Measurements from ENCODE around the gene SLC26A4.

Gene SLC26A4

GRCh38 chr7:107666790-107667189 is 6.2 kb downstream of the SLC26A4 start:
- no peak for DNase-seq (ENCODE audit: low read depth in 1 of 2, low spot score in 1 of 2)
- no peak for TF ChIP-seq JUND (IDR thresholded peaks at IDR 0.05; ENCODE audit: low read depth)
- in situ Hi-C loops (cut with HindIII; ENCODE audit: low pct_unique_long_range_greater_than_20kb, low sequenced_read_pairs), result no loop called here

GRCh38 chr7:107667341-107667740 is 6.7 kb downstream of the SLC26A4 start:
- in situ Hi-C loops (cut with HindIII; ENCODE audit: low pct_unique_long_range_greater_than_20kb, low sequenced_read_pairs), result no loop called here

DNA sequence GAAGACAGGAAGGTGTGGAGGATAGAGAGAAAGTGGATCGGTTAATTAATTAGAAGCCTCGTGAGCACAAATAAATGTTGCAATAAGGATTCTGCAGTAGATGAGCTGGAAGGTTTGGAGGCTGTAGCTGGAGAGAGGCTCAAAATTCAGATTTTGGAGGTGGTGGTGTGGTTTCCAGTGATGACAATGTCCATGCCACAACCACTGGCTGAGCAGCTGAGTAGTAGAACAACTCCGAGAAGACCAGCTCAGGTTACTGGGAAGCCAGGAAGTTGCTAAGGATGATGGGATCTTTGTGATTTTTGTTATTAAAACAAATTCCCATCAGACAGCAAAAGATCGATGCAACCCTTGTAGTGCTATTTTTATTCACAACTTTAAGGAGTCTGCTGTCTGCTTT is 7.7 kb downstream of the SLC26A4 start:
- no peak for TF ChIP-seq JUND (IDR thresholded peaks at IDR 0.05; ENCODE audit: low read depth)
- DNase-seq (ENCODE audit: low read depth in 1 of 2, low spot score in 1 of 2), result no peak
- in situ Hi-C loops (cut with HindIII; ENCODE audit: low pct_unique_long_range_greater_than_20kb, low sequenced_read_pairs), result no loop called here

More at GRCh38 chr7:107667341-107667740, 6.7 kb downstream of the SLC26A4 start:
- no peak for DNase-seq (ENCODE audit: low read depth in 1 of 2, low spot score in 1 of 2)
- no peak for TF ChIP-seq JUND (IDR thresholded peaks at IDR 0.05; ENCODE audit: low read depth)

- in situ Hi-C loops (cut with HindIII; ENCODE audit: low pct_unique_long_range_greater_than_20kb, low sequenced_read_pairs), result no loop called here
- no peak for TF ChIP-seq JUND (IDR thresholded peaks at IDR 0.05; ENCODE audit: low read depth)
- no peak for DNase-seq (ENCODE audit: low read depth in 1 of 2, low spot score in 1 of 2)
Measured at GRCh38 chr7:107672183-107672582, 11.6 kb downstream of the SLC26A4 start.

GRCh38 chr7:107676249-107676648 is 15.6 kb downstream of the SLC26A4 start:
- no peak for TF ChIP-seq JUND (IDR thresholded peaks at IDR 0.05; ENCODE audit: low read depth)
- in situ Hi-C loops (cut with HindIII; ENCODE audit: low pct_unique_long_range_greater_than_20kb, low sequenced_read_pairs), result no loop called here
- no peak for DNase-seq (ENCODE audit: low read depth in 1 of 2, low spot score in 1 of 2)

- TF ChIP-seq JUND (IDR thresholded peaks at IDR 0.05; ENCODE audit: low read depth), result no peak
- in situ Hi-C loops (cut with HindIII; ENCODE audit: low pct_unique_long_range_greater_than_20kb, low sequenced_read_pairs), result no loop called here
- no peak for DNase-seq (ENCODE audit: low read depth in 1 of 2, low spot score in 1 of 2)
Measured at GRCh38 chr7:107678110-107678753, 17.6 kb downstream of the SLC26A4 start.

GRCh38 chr7:107680478-107680877 is 19.9 kb downstream of the SLC26A4 start:
- in situ Hi-C loops (cut with HindIII; ENCODE audit: low pct_unique_long_range_greater_than_20kb, low sequenced_read_pairs), result no loop called here
- DNase-seq (ENCODE audit: low read depth in 1 of 2, low spot score in 1 of 2), result no peak
- no peak for TF ChIP-seq JUND (IDR thresholded peaks at IDR 0.05; ENCODE audit: low read depth)

DNA sequence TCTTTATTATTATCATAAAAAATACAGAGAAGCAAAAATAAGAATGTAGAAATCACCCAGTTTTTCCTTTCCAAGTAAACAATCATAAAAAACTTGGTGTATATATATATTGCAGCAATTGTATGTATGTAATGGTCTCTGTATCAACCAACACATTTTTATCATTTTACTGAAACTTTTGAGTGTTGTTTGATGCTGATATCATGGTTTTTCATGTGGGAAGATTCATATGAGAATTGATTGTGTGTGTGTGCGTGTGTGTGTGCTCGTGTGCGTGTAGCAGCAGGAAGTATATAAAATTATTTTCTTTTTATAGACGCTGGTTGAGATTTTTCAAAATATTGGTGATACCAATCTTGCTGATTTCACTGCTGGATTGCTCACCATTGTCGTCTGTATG is 22.3 kb downstream of the SLC26A4 start:
- no peak for DNase-seq (ENCODE audit: low read depth in 1 of 2, low spot score in 1 of 2)

GRCh38 chr7:107684287-107684686 is 23.7 kb downstream of the SLC26A4 start:
- TF ChIP-seq JUND (IDR thresholded peaks at IDR 0.05; ENCODE audit: low read depth), result no peak
- no peak for DNase-seq (ENCODE audit: low read depth in 1 of 2, low spot score in 1 of 2)
- in situ Hi-C loops (cut with HindIII; ENCODE audit: low pct_unique_long_range_greater_than_20kb, low sequenced_read_pairs), result no loop called here

More for the DNA sequence above, 22.3 kb downstream of the SLC26A4 start:
- TF ChIP-seq JUND (IDR thresholded peaks at IDR 0.05; ENCODE audit: low read depth), result no peak
- in situ Hi-C loops (cut with HindIII; ENCODE audit: low pct_unique_long_range_greater_than_20kb, low sequenced_read_pairs), result no loop called here

DNA sequence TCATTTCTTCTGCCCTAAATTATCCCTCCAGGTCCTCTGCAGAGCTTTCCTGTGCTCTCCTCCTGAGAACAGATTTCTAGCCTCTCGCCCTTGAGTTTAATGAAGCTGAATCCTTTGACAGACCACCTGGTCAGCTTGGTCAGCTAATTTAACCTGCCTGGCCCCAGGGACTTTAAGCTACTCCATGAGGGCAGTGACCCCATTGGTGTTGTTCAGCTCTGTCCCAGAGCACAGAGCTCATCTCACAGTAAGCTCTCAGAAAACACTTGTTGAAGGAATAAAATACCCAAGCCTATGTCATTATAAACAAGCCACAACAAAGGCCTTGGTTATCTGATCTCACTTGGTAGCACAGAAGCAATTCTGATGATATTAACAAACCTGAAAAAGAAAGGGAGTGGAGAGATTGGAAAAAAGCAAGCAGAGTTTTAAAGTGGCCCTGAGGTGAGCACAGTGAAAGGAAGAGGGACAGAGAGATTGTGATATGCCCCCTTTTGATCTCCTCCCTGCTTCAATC is 24.4 kb downstream of the SLC26A4 start:
- DNase-seq (ENCODE audit: low read depth in 1 of 2, low spot score in 1 of 2), result no peak
- TF ChIP-seq JUND (IDR thresholded peaks at IDR 0.05; ENCODE audit: low read depth), result no peak
- in situ Hi-C loops (cut with HindIII; ENCODE audit: low pct_unique_long_range_greater_than_20kb, low sequenced_read_pairs), result no loop called here

DNA sequence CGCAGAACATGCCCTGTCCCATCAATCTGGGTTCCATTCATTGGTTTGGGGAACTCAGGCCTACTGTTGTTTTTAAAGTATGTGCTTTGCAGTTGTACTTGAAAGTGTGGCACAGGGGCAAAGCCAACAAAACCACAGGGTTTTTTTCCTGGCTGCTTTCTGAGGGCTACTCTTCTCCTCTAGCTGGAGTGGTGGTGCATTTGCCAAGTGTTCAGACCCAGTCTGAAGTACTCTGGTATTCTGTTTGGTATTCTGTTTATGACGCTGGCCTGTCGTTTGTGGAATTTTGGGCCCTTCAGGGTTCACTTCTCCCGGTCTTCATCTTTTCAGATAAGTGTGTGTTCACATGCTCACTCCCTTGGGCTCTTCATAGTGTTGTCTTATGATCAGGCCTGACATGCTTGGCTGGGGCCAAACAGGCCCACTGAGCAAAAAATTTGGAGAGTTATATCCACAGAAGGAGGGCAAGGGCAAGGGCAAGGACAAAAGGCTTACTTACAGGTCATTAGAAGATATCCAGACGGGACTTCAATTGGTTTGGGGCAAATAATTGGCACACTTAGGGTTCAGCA is 26.3 kb downstream of the SLC26A4 start:
- no peak for TF ChIP-seq JUND (IDR thresholded peaks at IDR 0.05; ENCODE audit: low read depth)
- no peak for DNase-seq (ENCODE audit: low read depth in 1 of 2, low spot score in 1 of 2)
- in situ Hi-C loops (cut with HindIII; ENCODE audit: low pct_unique_long_range_greater_than_20kb, low sequenced_read_pairs), result no loop called here

GRCh38 chr7:107687656-107688055 is 27.0 kb downstream of the SLC26A4 start:
- in situ Hi-C loops (cut with HindIII; ENCODE audit: low pct_unique_long_range_greater_than_20kb, low sequenced_read_pairs), result no loop called here
- no peak for DNase-seq (ENCODE audit: low read depth in 1 of 2, low spot score in 1 of 2)

DNA sequence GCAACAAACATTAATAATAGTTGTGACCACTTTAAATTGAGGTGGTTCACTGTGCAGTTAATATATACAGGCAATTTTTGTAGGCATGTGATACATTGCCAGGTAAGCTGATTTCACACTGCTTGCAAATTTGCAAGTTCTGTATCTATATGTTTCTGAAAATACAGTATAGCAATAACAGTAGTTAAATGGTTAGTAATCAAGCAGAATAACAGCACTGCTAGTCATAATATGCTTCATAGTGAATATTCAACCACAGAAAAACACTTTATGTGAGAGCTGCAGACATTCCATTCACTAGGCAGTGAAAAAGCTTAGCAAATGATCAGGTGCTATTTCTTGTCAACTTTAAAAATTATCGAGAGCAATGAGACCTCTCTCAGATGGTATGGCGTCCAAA is 28.9 kb downstream of the SLC26A4 start:
- TF ChIP-seq JUND (IDR thresholded peaks at IDR 0.05; ENCODE audit: low read depth), result no peak
- in situ Hi-C loops (cut with HindIII; ENCODE audit: low pct_unique_long_range_greater_than_20kb, low sequenced_read_pairs), result no loop called here
- DNase-seq (ENCODE audit: low read depth in 1 of 2, low spot score in 1 of 2), result no peak

More at GRCh38 chr7:107687656-107688055, 27.0 kb downstream of the SLC26A4 start:
- no peak for TF ChIP-seq JUND (IDR thresholded peaks at IDR 0.05; ENCODE audit: low read depth)

Measured in T47D (cell line).